K562 (cell line): ENCODE measurements around the gene CEP85L. TPM values are rescaled to one million over a fixed set of nuclear protein-coding genes. Genes with fewer than 3 reads are reported as not detected.

Experiments
- ARID1B ChIP-seq: fragments of 450-650 bp; IDR thresholded peaks from 2 replicates; pipeline ENCODE4 v1.6.1; 2016; ENCODE audit warnings: antibody characterized with exemption, mild to moderate bottlenecking, inconsistent platforms
- ARID3B ChIP-seq: fragments of 250-450 bp; sonication (Bioruptor Pico); IDR thresholded peaks from 2 replicates; pipeline ENCODE4 v1.4.0; 2020; ENCODE audit warnings: borderline replicate concordance
- ARNT ChIP-seq, 2 experiments: fragments of 450-650 bp; IDR thresholded peaks; 2 replicates each; pipeline ENCODE4 v1.6.1; 2016; ENCODE audit warnings: mild to moderate bottlenecking in 1 of 2
- ATF3 ChIP-seq, 2 experiments: fragments of 450-650 bp in 1 of 2; sonication (generic) in 1 of 2; formaldehyde crosslinking in 1 of 2; IDR thresholded peaks in 1 of 2; conservative IDR thresholded peaks in 1 of 2; 2 replicates each; pipeline versions ENCODE4 v1.6.1 to v1.8.1; 2016 to 2023; ENCODE audit warnings: mild to moderate bottlenecking in 2 of 2, moderate library complexity in 2 of 2, inconsistent platforms in 1 of 2, missing genetic modification reagents in 1 of 2
- ATF6 ChIP-seq: sonication (generic); formaldehyde crosslinking; IDR thresholded peaks from 2 replicates; pipeline ENCODE4 v1.4.0; 2020; ENCODE audit warnings: mild to moderate bottlenecking, missing genetic modification reagents
- CEBPB ChIP-seq: fragments of 450-650 bp; IDR thresholded peaks from 2 replicates; pipeline ENCODE4 v1.6.1; 2016; ENCODE audit warnings: missing genetic modification characterization, missing compliant biosample characterization
- CXXC5 ChIP-seq: fragments of 250-450 bp; sonication (Bioruptor Pico); IDR thresholded peaks from 2 replicates; pipeline ENCODE4 v1.8.0; 2022; ENCODE audit warnings: inconsistent platforms, mild to moderate bottlenecking, moderate library complexity
- DDX20 ChIP-seq: fragments of 450-650 bp; IDR thresholded peaks from 2 replicates; pipeline ENCODE4 v1.6.1; 2016; ENCODE audit warnings: missing genetic modification characterization, low read depth, mild to moderate bottlenecking, missing compliant biosample characterization, moderate library complexity
- FUS ChIP-seq: fragments of 200-400 bp; formaldehyde crosslinking; optimal IDR thresholded peaks from 2 replicates; pipeline ENCODE3; 2017; ENCODE audit warnings: low read depth, low read length
- JUNB ChIP-seq: fragments of 450-650 bp; formaldehyde crosslinking; conservative IDR thresholded peaks from 2 replicates; pipeline ENCODE4 v1.4.0; 2020; ENCODE audit warnings: mild to moderate bottlenecking
- KDM1A ChIP-seq, 2 experiments: fragments of 450-650 bp; IDR thresholded peaks; 2 replicates each; pipeline ENCODE4 v1.6.1; 2016; ENCODE audit warnings: mild to moderate bottlenecking in 2 of 2
- MXD1 ChIP-seq: fragments of 250-450 bp; sonication (Bioruptor Pico); IDR thresholded peaks from 2 replicates; pipeline ENCODE4 v1.8.0; 2021; ENCODE audit warnings: borderline replicate concordance, mild to moderate bottlenecking, moderate library complexity; ENCODE audit not compliant: poor library complexity, severe bottlenecking
- POU5F1 ChIP-seq: fragments of 150-350 bp; IDR thresholded peaks from 2 replicates; pipeline ENCODE4 v1.6.1; 2014; ENCODE audit warnings: borderline replicate concordance, low read length, low read depth, mild to moderate bottlenecking; ENCODE audit not compliant: partially characterized antibody
- RCOR1 ChIP-seq, 2 experiments: IDR thresholded peaks; 2 replicates each; pipeline ENCODE4 v1.6.1; 2012; ENCODE audit warnings: low read depth in 2 of 2, low read length in 2 of 2, borderline replicate concordance in 1 of 2, improper control_type of control experiment in 1 of 2
- RFX5 ChIP-seq: IDR thresholded peaks from 2 replicates; pipeline ENCODE4 v1.6.1; 2011; ENCODE audit warnings: low read depth, mild to moderate bottlenecking, improper control_type of control experiment, low read length
- SETDB1 ChIP-seq: IDR thresholded peaks from one replicate; pipeline ENCODE4 v1.6.1; 2012; ENCODE audit warnings: low read length, control low read depth, inconsistent platforms
- SIRT6 ChIP-seq: IDR thresholded peaks from one replicate; pipeline ENCODE4 v1.6.1; 2012; ENCODE audit warnings: low read depth, mild to moderate bottlenecking, control low read depth, inconsistent platforms, low read length, moderate library complexity
- TRIM28 ChIP-seq: fragments of 450-650 bp; IDR thresholded peaks from 2 replicates; pipeline ENCODE4 v1.6.1; 2017
- XRCC5 ChIP-seq: fragments of 200-400 bp; formaldehyde crosslinking; IDR thresholded peaks from 2 replicates; pipeline ENCODE4 v1.6.1; 2017; ENCODE audit warnings: low read depth, mild to moderate bottlenecking, low read length
- ZC3H8 ChIP-seq: fragments of 450-650 bp; IDR thresholded peaks from 2 replicates; pipeline ENCODE4 v1.6.1; 2017
- ZFPM2 ChIP-seq: fragments of 250-450 bp; sonication (Bioruptor Pico); IDR thresholded peaks from 2 replicates; pipeline ENCODE4 v1.5.1; 2022; ENCODE audit warnings: mild to moderate bottlenecking
- ZNF134 ChIP-seq: fragments of 250-450 bp; sonication (Bioruptor Pico); conservative IDR thresholded peaks from 2 replicates; pipeline ENCODE4 v1.4.0; 2020
- ZNF184 ChIP-seq: sonication (generic); formaldehyde crosslinking; IDR thresholded peaks from 2 replicates; pipeline ENCODE4 v1.5.0; 2020; ENCODE audit warnings: missing genetic modification reagents
- ZNF24 ChIP-seq: fragments of 450-650 bp; IDR thresholded peaks from 2 replicates; pipeline ENCODE4 v1.6.1; 2016
- ZNF274 ChIP-seq: IDR thresholded peaks from 2 replicates; pipeline ENCODE4 v1.6.1; 2011; ENCODE audit warnings: low read depth, mild to moderate bottlenecking, low read length, moderate library complexity, borderline replicate concordance
- ZNF436 ChIP-seq: fragments of 250-450, 450-650 bp; sonication (Bioruptor Pico); formaldehyde crosslinking; IDR thresholded peaks from 2 replicates; pipeline ENCODE4 v1.7.0; 2020; ENCODE audit warnings: mild to moderate bottlenecking
- ZNF589 ChIP-seq: fragments of 200-800 bp; sonication (Bioruptor generic); IDR thresholded peaks from 2 replicates; pipeline ENCODE4 v1.6.1; 2016; ENCODE audit warnings: low read depth, missing genetic modification characterization, missing compliant biosample characterization
- polyA plus RNA-seq, 8 experiments: library from polyadenylated mRNA; depleted of rRNA in 4 of 8; stranded (reverse) in 5 of 8; unstranded in 3 of 8; fragments of >200 nt; fragmentation: Nextera tagmentation in 2 of 8; fragmentation: Illumina TruSeq in 1 of 8; extraction: Ambion mirVana in 2 of 8; extraction: Trizol in 1 of 8; gene quantifications; 2 replicates each; pipeline versions ENCODE4 v1.2.1 to v1.2.3, GENCODE V29; 2011 to 2014; ENCODE audit warnings: inconsistent platforms in 1 of 8, missing spikeins in 1 of 8
- total RNA-seq, 7 experiments: library from RNA; depleted of rRNA in 6 of 7; stranded (reverse); fragments of >200 nt in 6 of 7; fragmentation: Illumina TruSeq in 2 of 7; extraction: Trizol in 2 of 7; gene quantifications; 2 replicates each; pipeline versions ENCODE4 v1.2.1 to v1.2.3, GENCODE V29; 2011 to 2021; ENCODE audit warnings: low replicate concordance in 1 of 7

Gene CEP85L
- total and polyA plus RNA-seq, 9 of the 15 experiments (the other 6 are each of a cell fraction or from before 2014, with no cell fraction given): 4.5 to 15.8 (median 8.3) TPM

GRCh38 chr6:118581489-118581959 is 69.9 kb downstream of the CEP85L start (continued):
- peak; percentile 85 for TF ChIP-seq ATF3 (IDR thresholded peaks at IDR 0.05)
- TF ChIP-seq ATF3 (CRISPR knock-in tag; conservative IDR thresholded peaks at IDR 0.05): no peak
- no peak for TF ChIP-seq SIRT6
- TF ChIP-seq CXXC5 (CRISPR knock-in tag): peak; percentile 50; the same call in 1 of the 2 replicates
- no peak for TF ChIP-seq ARNT (IDR thresholded peaks at IDR 0.05)
- TF ChIP-seq POU5F1: no peak
- no peak for TF ChIP-seq DDX20 (tag)
- TF ChIP-seq XRCC5: no peak
- peak; percentile 65 to 75 for TF ChIP-seq KDM1A (IDR thresholded peaks at IDR 0.05)
- peak in 1 of 2 experiments; percentile 83; a peak in 2 of 4 replicates for TF ChIP-seq RCOR1 (IDR thresholded peaks at IDR 0.05; ENCODE audit: borderline replicate concordance in 1 of 2, low read depth in 2 of 2, low read length in 2 of 2)
- peak; percentile 99 for TF ChIP-seq CEBPB (tag)
- TF ChIP-seq ZNF274: no peak
- no peak for TF ChIP-seq ARID3B (CRISPR knock-in tag)
- TF ChIP-seq ZFPM2 (CRISPR knock-in tag): no peak
- TF ChIP-seq FUS: no peak
- no peak for TF ChIP-seq ZNF134 (CRISPR knock-in tag)
- TF ChIP-seq TRIM28: no peak
- peak; percentile 78 for TF ChIP-seq ARID1B
- no peak for TF ChIP-seq ZNF24
- no peak for TF ChIP-seq JUNB (CRISPR knock-in tag)
- TF ChIP-seq SETDB1: no peak
- TF ChIP-seq ZNF589 (CRISPR knock-in tag): no peak
- no peak for TF ChIP-seq ZNF436
- no peak for TF ChIP-seq MXD1 (CRISPR knock-in tag)
- no peak for TF ChIP-seq ZC3H8
- TF ChIP-seq ATF6 (CRISPR knock-in tag): no peak
- no peak for TF ChIP-seq RFX5
- TF ChIP-seq ZNF184 (CRISPR knock-in tag): no peak
